ENCODE data around the gene UCKL1.
"Not testable (repeated sequence)": the region's sequence is repeated elsewhere in the genome, so short reads cannot be mapped to it uniquely, and the experiment has no call there.

The UCKL1 gene

DNA sequence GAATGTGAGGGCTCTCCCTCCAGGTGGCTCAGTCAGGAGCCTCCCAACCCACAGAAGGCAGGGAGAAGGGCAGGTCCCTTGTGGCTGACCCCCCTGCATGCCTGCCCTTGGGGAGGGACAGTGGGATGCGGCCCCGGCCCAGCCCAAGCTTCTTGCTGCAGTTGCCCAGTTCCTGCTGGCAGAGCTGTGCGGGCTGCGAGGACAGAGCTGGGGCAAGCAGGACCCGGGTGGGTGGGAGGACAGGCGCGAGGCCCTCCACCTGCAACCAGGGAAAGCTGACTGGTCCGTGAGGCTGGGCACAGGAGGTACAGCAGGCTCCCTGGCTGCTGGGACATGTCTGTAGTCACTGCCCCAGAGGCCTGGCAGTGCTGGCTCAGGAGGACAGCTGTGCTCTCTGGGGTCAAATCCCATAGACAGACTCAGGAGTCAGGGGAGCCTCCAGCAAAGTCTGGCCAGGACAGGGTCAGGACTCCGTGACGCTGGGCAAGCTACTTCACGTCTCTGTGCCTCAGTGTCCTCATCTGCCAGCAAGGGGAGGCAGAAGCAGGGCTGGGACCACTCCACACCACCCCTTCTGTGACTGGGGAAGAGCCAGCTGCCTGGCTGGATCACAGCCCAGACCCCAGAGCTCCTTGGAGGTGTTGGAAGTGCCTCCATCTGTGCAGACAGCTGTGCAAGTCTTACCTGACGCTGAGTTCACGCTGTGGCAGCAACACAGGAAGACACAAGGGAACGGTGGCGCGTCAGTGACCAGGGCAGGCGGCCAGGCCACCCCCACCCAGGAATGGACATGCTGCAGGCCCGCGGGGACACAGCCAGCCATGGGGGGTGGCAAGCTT is 13.0 kb downstream of the UCKL1 start:
- DNase-seq (ENCODE audit: low read depth in 2 of 2), result no peak

- no peak for DNase-seq (ENCODE audit: low read depth in 2 of 2)
Observed at GRCh38 chr20:63942250-63942951, 13.8 kb downstream of the UCKL1 start.

GRCh38 chr20:63941282-63942081 is 14.7 kb downstream of the UCKL1 start:
- DNase-seq (ENCODE audit: low read depth in 2 of 2), result no peak

DNA sequence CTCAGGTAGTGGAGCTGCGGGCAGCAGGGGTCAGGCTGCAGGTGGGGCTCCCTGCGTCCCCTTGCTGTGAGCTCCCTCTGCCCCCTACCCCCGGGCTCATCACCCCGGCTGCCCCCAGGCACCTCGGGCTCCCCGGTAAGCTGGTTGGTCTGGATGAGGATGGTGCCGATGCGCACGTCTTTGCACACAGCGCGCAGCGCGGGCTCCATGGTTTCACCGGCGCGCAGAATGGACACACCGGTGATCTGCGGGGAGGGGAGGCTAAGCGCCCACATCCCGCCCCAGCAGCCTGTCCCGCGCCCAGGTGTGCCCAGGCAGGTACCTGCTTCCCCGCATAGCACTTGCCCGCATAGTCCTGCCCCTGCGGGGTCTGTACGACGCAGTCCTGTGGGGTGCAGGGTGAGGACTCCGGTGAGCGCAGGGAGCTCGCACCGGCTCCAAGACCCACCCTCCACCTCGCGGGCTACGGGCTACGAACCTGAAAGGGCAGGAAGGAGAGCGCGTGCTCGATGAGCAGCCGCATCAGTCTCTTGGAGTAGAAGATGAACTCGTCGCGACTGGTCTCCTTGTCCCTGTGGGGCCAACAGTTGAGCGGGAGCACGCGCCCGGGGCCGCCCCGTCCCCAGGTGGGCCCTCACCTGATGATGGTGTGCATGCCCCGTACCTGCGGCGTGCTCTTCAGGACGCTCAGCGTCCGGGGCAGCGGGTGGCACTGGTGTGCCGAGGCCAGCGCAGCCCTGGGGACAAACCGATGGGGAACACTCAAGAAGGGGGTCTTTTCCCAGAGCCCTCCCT is 15.5 kb downstream of the UCKL1 start:
- DNase-seq (ENCODE audit: low read depth in 2 of 2), result no peak

GRCh38 chr20:63940071-63940471 is 16.1 kb downstream of the UCKL1 start:
- DNase-seq (ENCODE audit: low read depth in 2 of 2), result no peak

GRCh38 chr20:63939061-63939935 is 16.9 kb downstream of the UCKL1 start:
- DNase-seq (ENCODE audit: low read depth in 2 of 2), result no peak

DNA sequence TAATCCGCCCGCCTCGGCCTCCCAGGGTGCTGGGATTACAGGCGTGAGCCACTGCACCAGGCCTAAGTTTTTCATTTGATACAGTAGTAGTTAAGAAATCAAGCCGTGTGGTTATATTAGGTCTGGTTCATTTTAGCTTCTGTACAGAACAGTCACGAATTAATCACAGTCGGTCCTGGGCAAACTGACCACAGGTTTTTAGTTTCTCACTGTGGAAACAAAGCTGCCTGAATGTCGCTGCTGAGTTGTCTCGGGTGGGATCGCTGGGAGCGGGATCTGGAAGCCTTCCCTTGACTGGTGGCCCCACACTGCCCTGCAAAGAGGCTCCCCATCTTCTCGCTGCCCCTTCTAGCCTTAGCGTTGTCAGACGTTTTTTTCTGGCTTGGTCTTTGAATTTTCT is 18.6 kb downstream of the UCKL1 start:
- DNase-seq (ENCODE audit: low read depth in 2 of 2), result no peak

DNA sequence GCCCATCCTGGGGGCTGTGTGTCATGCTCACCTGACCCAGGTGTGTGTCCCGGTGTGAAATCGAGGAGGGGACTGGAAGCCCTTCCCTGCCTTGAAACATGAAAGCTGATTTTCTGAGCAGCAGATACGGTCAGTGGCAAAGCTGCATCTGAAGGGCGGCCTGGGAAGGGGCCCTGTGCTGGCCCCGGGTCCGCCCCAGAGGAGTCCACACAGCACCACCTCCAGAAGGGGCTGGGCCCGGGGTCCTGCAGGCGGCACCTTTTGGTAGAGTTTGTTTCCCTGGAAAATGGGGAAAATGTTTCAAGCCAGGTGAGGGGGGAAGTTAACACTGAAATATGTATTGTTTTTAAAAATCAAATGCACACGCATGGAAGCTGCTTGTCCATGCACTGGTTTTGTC is 20.8 kb downstream of the UCKL1 start:
- DNase-seq (ENCODE audit: low read depth in 2 of 2), result no peak

DNA sequence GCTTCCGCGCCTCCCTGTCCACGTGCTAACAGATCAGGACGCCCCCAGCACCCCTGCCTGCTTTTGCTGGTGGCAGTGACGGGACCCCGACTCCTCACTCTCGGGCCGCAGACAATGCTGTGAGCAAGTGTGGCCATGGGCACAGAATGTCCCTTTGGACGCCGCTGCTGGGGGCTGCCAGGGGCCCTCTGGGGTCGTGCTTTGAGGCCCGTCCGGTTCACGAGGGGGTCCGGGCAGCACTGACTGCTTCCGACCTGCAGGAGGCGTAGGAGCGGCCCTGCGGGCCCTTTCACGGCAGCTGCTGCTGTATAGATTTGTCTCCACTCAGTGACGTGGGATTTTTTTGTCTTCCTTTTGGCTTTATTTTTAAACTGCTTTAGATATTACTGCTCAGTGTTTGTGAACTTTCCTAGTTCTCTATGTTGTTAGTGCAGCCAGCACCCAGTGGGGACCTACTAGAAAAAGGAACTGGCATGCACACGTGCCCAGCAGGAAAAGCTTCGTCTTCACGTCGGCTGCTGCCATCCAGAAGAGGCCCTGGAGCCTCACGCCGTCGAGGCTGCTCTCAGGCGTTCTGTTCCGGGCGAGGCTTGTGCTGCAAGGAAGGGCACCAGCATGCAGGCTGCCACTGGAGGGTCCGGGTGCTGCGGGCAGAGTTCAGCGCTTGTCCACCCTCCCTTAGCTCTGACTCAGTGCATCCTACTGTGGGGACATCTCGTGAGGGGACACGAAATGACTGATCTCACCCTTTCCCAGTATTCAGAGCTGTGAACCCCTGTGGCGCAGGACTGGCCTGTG is 21.7 kb downstream of the UCKL1 start:
- no peak for DNase-seq (ENCODE audit: low read depth in 2 of 2)

- no peak for DNase-seq (ENCODE audit: low read depth in 2 of 2)
Observed at GRCh38 chr20:63933646-63934045, 22.6 kb downstream of the UCKL1 start.

GRCh38 chr20:63932606-63933160 is 23.5 kb downstream of the UCKL1 start:
- DNase-seq (ENCODE audit: low read depth in 2 of 2), result no peak

DNA sequence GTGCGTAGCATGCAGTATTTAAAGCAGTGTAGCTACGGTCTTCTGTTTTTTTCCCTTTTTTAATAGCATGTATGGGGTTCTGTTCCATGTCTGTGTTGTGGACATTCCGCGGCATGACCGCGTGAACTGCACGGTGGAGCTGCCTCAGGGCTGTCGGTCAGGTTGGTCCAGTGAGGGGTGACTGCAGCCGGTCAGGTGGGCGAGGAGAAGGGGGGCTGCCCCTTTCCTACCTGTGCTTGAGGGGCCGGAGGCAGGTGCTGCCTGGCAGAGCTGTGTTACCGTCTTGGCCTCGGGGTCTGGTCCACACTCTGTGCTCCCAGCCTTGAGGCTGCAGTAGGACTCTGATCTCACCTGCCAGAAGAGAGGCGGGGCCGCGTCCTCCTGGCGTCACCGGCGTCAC is 24.5 kb downstream of the UCKL1 start:
- no peak for DNase-seq (ENCODE audit: low read depth in 2 of 2)

GRCh38 chr20:63930971-63931553 is 25.2 kb downstream of the UCKL1 start:
- DNase-seq (ENCODE audit: low read depth in 2 of 2), result no peak

DNA sequence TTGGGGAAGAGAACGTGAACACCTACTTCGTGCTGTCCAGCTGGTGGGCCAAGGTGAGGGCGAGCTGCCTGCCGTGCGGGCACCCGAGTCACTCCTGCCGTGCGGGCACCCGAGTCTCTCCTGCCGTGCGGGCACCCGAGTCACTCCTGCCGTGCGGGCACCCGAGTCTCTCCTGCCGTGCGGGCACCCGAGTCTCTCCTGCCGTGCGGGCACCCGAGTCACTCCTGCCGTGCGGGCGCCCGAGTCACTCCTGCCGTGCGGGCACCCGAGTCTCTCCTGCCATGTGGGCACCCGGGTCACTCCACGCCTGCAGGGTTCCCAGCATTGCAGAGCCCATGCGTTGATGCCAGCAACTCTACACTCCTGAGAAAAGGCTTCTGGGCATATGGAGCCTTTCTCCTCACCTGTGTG is 26.7 kb downstream of the UCKL1 start:
- not testable (repeated sequence) for DNase-seq (ENCODE audit: low read depth in 2 of 2)

DNA sequence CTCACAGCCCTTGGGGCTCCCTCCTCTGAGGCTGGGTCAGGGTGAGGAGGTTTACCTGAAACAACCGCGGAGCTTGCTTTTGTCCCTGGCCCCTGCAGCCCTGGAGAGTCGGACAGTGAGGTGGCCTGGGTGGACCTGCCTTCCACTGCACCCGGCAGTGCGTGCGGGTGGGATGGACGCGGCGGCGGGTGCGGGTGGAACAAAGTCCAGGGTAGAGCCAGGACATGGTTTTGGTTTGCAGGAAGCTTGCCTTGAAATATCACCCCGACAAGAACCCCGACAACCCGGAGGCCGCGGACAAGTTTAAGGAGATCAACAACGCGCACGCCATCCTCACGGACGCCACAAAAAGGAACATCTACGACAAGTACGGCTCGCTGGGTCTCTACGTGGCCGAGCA is 27.1 kb downstream of the UCKL1 start:
- DNase-seq (ENCODE audit: low read depth in 2 of 2), result no peak

DNA sequence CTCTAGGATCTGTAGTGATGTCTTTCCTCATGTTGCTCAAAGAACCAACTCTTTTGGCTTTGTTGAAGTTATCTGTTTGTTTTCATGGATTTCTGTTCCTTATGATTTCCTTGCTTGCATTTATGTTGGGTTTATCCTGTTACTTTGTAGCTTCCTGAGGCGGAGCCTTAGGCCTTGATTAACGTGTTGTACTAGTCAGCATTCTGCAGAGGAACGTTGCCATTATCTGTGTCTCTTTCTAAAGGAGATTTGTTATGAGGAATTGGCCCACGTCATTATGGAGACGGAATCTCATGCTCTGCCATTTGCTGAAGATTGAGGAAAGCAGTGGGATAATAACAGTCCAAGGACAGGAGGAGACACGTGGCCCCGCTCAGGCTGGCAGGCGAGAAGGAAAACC is 29.9 kb downstream of the UCKL1 start:
- no peak for DNase-seq (ENCODE audit: low read depth in 2 of 2)

DNA sequence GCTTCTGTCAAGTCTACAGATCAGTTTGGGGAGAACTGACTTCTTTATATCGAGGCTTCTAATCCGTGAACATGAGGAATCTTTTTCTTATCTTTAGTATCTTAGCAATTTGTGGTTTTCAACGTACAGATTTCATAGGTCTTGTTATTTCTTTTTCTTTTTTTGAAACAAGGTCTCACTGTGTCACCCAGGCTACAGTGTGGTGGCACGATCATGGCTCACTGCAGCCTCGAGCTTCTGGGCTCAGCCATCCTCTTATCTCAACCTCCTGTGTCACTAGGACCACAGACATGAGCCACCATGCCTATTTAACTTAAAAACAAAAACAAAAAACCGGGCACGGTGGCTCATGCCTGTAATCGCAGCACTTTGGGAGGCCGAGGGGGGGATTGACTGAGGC is 32.0 kb downstream of the UCKL1 start:
- no peak for DNase-seq (ENCODE audit: low read depth in 2 of 2)

- no peak for DNase-seq (ENCODE audit: low read depth in 2 of 2)
Observed at GRCh38 chr20:63923651-63924050, 32.6 kb downstream of the UCKL1 start.

GRCh38 chr20:63920226-63920625 is 36.0 kb downstream of the UCKL1 start:
- no peak for DNase-seq (ENCODE audit: low read depth in 2 of 2)

Data from activated CD8-positive, alpha-beta memory T cell treated with anti-CD3 and anti-CD28 coated beads for 4 hours (primary cell).